GM23338 (cell line): Measurements from ENCODE around the gene ZNF429. TPM values are rescaled to one million over a fixed set of nuclear protein-coding genes. Genes with fewer than 3 reads are reported as not detected.
"Not testable (repeated sequence)": the region's sequence is repeated elsewhere in the genome, so short reads cannot be mapped to it uniquely, and the experiment has no call there.

Experiments used
- ATAC-seq: fragments of 200-7000 bp; cut with Tn5 transposase; 3 replicates; pipeline ENCODE4 v1.9.1; 2020
- DNase-seq: peaks from one replicate; pipeline ENCODE4 v3.0.0-alpha.2; 2015; ENCODE audit warnings: low spot score
- H2AFZ ChIP-seq: fragments of 200-600 bp; sonication (generic); 2 replicates; pipeline ENCODE4 v1.8.0; 2016; ENCODE audit warnings: antibody characterized with exemption, mild to moderate bottlenecking, moderate library complexity
- H3F3A ChIP-seq: fragments of 200-600 bp; sonication (generic); replicated peaks from 2 replicates; pipeline ENCODE4 v1.8.0; 2017; ENCODE audit warnings: antibody characterized with exemption, mixed run types, low read depth
- H3K27ac ChIP-seq: fragments of 200-600 bp; sonication (generic); 2 replicates; pipeline ENCODE4 v1.6.1; 2016; ENCODE audit warnings: low read depth
- H3K27me3 ChIP-seq: fragments of 200-600 bp; sonication (generic); 2 replicates; pipeline ENCODE4 v1.8.0; 2016; ENCODE audit warnings: mild to moderate bottlenecking, mixed run types, moderate library complexity; ENCODE audit not compliant: insufficient read depth
- H3K36me3 ChIP-seq: fragments of 200-600 bp; sonication (generic); 2 replicates; pipeline ENCODE4 v1.8.0; 2016; ENCODE audit warnings: mild to moderate bottlenecking; ENCODE audit not compliant: insufficient read depth
- H3K4me1 ChIP-seq: fragments of 200-600 bp; sonication (generic); 2 replicates; pipeline ENCODE4 v1.8.0; 2016; ENCODE audit warnings: mild to moderate bottlenecking, moderate library complexity; ENCODE audit not compliant: insufficient read depth
- H3K4me2 ChIP-seq: fragments of 200-600 bp; sonication (generic); 2 replicates; pipeline ENCODE4 v1.7.1; 2017; ENCODE audit warnings: mixed run types
- H3K4me3 ChIP-seq: fragments of 200-600 bp; sonication (generic); 2 replicates; pipeline ENCODE4 v1.6.1; 2016; ENCODE audit warnings: mixed run types
- H3K79me2 ChIP-seq: fragments of 200-600 bp; sonication (generic); replicated peaks from 2 replicates; pipeline ENCODE4 v1.8.0; 2017; ENCODE audit warnings: mild to moderate bottlenecking; ENCODE audit not compliant: insufficient read depth
- H3K9me2 ChIP-seq: fragments of 200-600 bp; sonication (generic); 2 replicates; pipeline ENCODE4 v1.8.0; 2017; ENCODE audit not compliant: insufficient read depth
- H4K20me1 ChIP-seq: fragments of 200-600 bp; sonication (generic); replicated peaks from 2 replicates; pipeline ENCODE4 v1.8.0; 2017; ENCODE audit warnings: mild to moderate bottlenecking; ENCODE audit not compliant: insufficient read depth
- H3K27ac Mint-ChIP-seq: 2 replicates; pipeline ENCODE4 v1.8.0; 2020; ENCODE audit warnings: inconsistent platforms, mild to moderate bottlenecking, moderate library complexity, mixed read lengths
- H3K27me3 Mint-ChIP-seq: 3 replicates; pipeline ENCODE4 v1.8.0; 2022; ENCODE audit warnings: low read depth, mild to moderate bottlenecking, moderate library complexity, mixed read lengths, inconsistent platforms; ENCODE audit not compliant: insufficient read depth, poor library complexity
- H3K36me3 Mint-ChIP-seq: 3 replicates; pipeline ENCODE4 v1.8.0; 2021; ENCODE audit warnings: low read depth, mild to moderate bottlenecking, inconsistent platforms, moderate library complexity, mixed read lengths
- H3K4me1 Mint-ChIP-seq: 3 replicates; pipeline ENCODE4 v1.8.0; 2020; ENCODE audit warnings: mild to moderate bottlenecking, inconsistent platforms, mixed read lengths
- H3K4me3 Mint-ChIP-seq: 3 replicates; pipeline ENCODE4 v1.8.0; 2021; ENCODE audit warnings: moderate library complexity, mild to moderate bottlenecking, inconsistent platforms, mixed read lengths
- H3K9me3 Mint-ChIP-seq: 3 replicates; pipeline ENCODE4 v1.8.0; 2020; ENCODE audit warnings: moderate library complexity, mild to moderate bottlenecking, inconsistent platforms, mixed read lengths
- EZH2phosphoT487 ChIP-seq: fragments of 200-600 bp; sonication (generic); IDR thresholded peaks from one replicate; pipeline ENCODE4 v1.8.1; 2018; ENCODE audit warnings: antibody characterized with exemption; ENCODE audit not compliant: unreplicated experiment
- NANOG ChIP-seq: IDR thresholded peaks from 2 replicates; pipeline ENCODE4 v1.6.1; 2016; ENCODE audit warnings: antibody characterized with exemption, borderline replicate concordance
- POLR2AphosphoS5 ChIP-seq: IDR thresholded peaks from 2 replicates; pipeline ENCODE4 v1.6.1; 2016; ENCODE audit warnings: antibody characterized with exemption, low read depth
- ZNF331 ChIP-seq: fragments of 250-450 bp; sonication (Bioruptor Pico); IDR thresholded peaks from 2 replicates; pipeline ENCODE4 v1.5.0; 2020; ENCODE audit warnings: low read depth, mild to moderate bottlenecking, moderate library complexity
- polyA plus RNA-seq: library from polyadenylated mRNA; unstranded; fragments of >200 nt; fragmentation: Nextera tagmentation; extraction: Ambion mirVana; gene quantifications from 2 replicates; pipeline ENCODE4 v1.2.1, GENCODE V29; 2016
- total RNA-seq: library from RNA; depleted of rRNA; stranded (reverse); fragments of >200 nt; shearing (Covaris generic); gene quantifications from 2 replicates; pipeline ENCODE4 v1.2.3, GENCODE V29; 2014
- TF ChIP-seq, protein P1 (sequence below), 2 experiments: fragments of 200-600 bp in 1 of 2; sonication (generic) in 1 of 2; conservative IDR thresholded peaks; 2 replicates each; pipeline versions ENCODE4 v1.5.1 to v1.6.1; 2016 to 2017; ENCODE audit warnings: antibody characterized with exemption in 2 of 2, low read depth in 2 of 2, mild to moderate bottlenecking in 2 of 2, moderate library complexity in 1 of 2

The ZNF429 gene
- total and polyA plus RNA-seq, 2 experiments from 2014 or later: 13.4 to 18.9 TPM

DNA sequence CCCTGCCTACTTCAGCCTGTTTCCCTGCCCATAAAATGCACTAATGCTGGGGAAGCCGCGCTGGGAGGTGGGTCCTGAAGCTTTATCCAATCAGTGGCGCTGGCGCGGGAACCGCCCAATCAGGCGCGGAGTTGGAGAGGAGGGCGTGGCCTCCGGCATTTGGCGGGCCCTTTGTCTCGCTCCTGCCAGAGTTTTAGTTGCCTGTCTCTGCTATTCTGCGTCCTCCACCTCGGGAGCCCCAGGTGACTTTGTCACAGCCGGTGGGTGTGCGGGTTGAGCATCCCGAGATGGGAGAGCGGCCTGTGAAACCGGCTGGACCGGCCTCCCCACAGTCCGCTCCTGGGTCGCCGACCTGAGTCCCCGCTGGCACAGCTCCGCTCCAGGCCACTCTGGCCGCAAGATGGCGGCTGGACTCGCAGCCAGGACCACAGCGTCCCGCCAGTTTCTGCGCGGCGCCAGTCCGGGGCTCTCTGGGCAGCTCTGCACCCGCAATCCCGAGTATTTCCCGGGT is 30.7 kb upstream of the ZNF429 start:
- Histone ChIP-seq H3K27me3 (no peaks in the 10 kb centered on the region), H3K36me3 (no peaks in the 10 kb centered on the region), H3K4me1 (no peaks in the 10 kb centered on the region), H2AFZ (peak overlapping the region; percentile 69; the same call in 1 of the 2 replicates), H3K9me2 (no peaks in the 10 kb centered on the region), H4K20me1 (no peaks in the 10 kb centered on the region), H3F3A (no peaks in the 10 kb centered on the region), H3K4me3 (peak overlapping the region; percentile 66), H3K27ac (peak overlapping the region; percentile 89), H3K4me2 (peak overlapping the region; percentile 81), H3K79me2 (peaks cover 13% of the 10 kb centered on the region; the same call in 1 of the 2 replicates)
- peaks cover 11% of the 10 kb centered on the region; the same call in 2 of the 3 replicates for H3K36me3 Mint-ChIP-seq
- peak; percentile 75 for TF ChIP-seq POLR2AphosphoS5
- TF ChIP-seq ZNF331 (CRISPR knock-in tag): no peak
- peaks cover 33% of the 10 kb centered on the region for H3K9me3 Mint-ChIP-seq
- DNase-seq: peak; percentile 92
- no peaks in the 10 kb centered on the region for H3K4me1 Mint-ChIP-seq
- H3K27ac Mint-ChIP-seq: no peak overlapping the region
- peak overlapping the region; percentile 60; the same call in 2 of the 3 replicates for H3K4me3 Mint-ChIP-seq
- H3K27me3 Mint-ChIP-seq: no peaks in the 10 kb centered on the region
- ATAC-seq: peak; percentile 92

DNA sequence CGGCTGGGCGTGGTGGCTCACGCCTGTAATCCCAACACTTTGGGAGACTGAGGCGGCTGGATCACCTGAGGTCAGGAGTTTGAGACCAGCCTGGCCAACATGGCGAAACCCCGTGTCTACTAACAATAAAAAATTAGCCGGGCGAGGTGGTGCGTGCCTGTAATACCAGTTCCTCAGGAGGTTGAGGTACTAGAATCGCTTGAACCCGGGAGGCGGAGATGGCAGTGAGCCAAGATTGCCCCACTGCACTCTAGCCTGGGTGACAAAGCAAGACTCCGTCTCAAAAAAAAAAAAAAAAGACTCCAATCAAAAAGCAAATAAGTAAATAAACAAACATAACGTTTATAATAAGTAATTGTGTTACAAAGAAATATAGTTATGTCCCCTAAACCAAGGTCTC is 23.0 kb upstream of the ZNF429 start:
- not testable (repeated sequence) for H3K9me2 ChIP-seq, H4K20me1 ChIP-seq, H3F3A ChIP-seq, DNase-seq, H3K4me3 ChIP-seq, H3K27ac Mint-ChIP-seq, H3K36me3 ChIP-seq, H3K27ac ChIP-seq, H3K27me3 Mint-ChIP-seq, H3K27me3 ChIP-seq, H2AFZ ChIP-seq, H3K4me2 ChIP-seq, ATAC-seq, H3K4me3 Mint-ChIP-seq, H3K4me1 Mint-ChIP-seq, H3K4me1 ChIP-seq
- peaks cover 29% of the 10 kb centered on the region for H3K36me3 Mint-ChIP-seq
- H3K9me3 Mint-ChIP-seq: peaks cover 39% of the 10 kb centered on the region
- peaks cover 21% of the 10 kb centered on the region; the same call in 1 of the 2 replicates for H3K79me2 ChIP-seq

DNA sequence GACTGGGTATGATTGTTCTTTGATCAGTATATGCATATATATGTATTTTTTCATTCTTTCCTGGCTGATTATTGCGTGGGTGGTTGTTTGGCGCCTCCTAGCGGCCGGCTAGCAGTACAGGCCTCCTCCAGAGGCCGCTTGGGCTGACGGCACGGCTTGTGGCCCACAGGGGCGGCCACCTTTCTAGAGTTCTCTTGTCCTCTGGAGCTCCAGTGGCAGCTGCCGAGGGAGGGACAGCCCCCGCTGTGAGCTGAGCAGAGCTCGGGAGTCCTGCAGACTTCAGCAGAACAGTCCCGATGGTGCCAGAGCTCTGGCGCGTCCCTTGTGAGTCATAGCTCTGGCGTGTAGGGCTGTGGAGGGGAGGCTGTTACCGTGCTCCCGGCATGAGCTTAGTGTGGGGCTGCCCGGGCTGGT is 22.5 kb upstream of the ZNF429 start:
- H3K4me3 ChIP-seq: peak overlapping the region; percentile 63
- no peaks in the 10 kb centered on the region for H3K27me3 Mint-ChIP-seq
- H3K36me3 ChIP-seq: no peaks in the 10 kb centered on the region
- H3F3A ChIP-seq: no peaks in the 10 kb centered on the region
- ATAC-seq: peak; percentile 87
- peaks cover 7% of the 10 kb centered on the region for H3K27me3 ChIP-seq
- TF ChIP-seq, protein P1, sequence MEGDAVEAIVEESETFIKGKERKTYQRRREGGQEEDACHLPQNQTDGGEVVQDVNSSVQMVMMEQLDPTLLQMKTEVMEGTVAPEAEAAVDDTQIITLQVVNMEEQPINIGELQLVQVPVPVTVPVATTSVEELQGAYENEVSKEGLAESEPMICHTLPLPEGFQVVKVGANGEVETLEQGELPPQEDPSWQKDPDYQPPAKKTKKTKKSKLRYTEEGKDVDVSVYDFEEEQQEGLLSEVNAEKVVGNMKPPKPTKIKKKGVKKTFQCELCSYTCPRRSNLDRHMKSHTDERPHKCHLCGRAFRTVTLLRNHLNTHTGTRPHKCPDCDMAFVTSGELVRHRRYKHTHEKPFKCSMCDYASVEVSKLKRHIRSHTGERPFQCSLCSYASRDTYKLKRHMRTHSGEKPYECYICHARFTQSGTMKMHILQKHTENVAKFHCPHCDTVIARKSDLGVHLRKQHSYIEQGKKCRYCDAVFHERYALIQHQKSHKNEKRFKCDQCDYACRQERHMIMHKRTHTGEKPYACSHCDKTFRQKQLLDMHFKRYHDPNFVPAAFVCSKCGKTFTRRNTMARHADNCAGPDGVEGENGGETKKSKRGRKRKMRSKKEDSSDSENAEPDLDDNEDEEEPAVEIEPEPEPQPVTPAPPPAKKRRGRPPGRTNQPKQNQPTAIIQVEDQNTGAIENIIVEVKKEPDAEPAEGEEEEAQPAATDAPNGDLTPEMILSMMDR (conservative IDR thresholded peaks at IDR 0.05; ENCODE audit: low read depth in 2 of 2): peak; percentile 88 to 96
- TF ChIP-seq NANOG (no peak), EZH2phosphoT487 (no peak)
- H3K4me1 Mint-ChIP-seq: no peaks in the 10 kb centered on the region
- H3K9me2 ChIP-seq: no peaks in the 10 kb centered on the region
- H3K36me3 Mint-ChIP-seq: peaks cover 34% of the 10 kb centered on the region
- H4K20me1 ChIP-seq: no peaks in the 10 kb centered on the region; the same call in 1 of the 2 replicates
- H3K27ac Mint-ChIP-seq: no peak overlapping the region
- peak; percentile 83 for DNase-seq
- peaks cover 44% of the 10 kb centered on the region for H3K9me3 Mint-ChIP-seq
- peaks cover 20% of the 10 kb centered on the region; the same call in 1 of the 2 replicates for H3K79me2 ChIP-seq
- no peak overlapping the region for H3K27ac ChIP-seq
- no peak overlapping the region for H3K4me3 Mint-ChIP-seq
- peak overlapping the region; percentile 84 for H3K4me2 ChIP-seq
- H2AFZ ChIP-seq: peak overlapping the region; percentile 89; the same call in 1 of the 2 replicates
- H3K4me1 ChIP-seq: no peaks in the 10 kb centered on the region
